Type B pancreatic cell (in vitro differentiated cells): ENCODE data around the gene RTP1. TPM values are rescaled to one million over a fixed set of nuclear protein-coding genes. Genes with fewer than 3 reads are reported as not detected.

ENCODE experiments used
- DNase-seq: peaks from one replicate; pipeline ENCODE4 v3.0.0; 2021; ENCODE audit warnings: mixed read lengths; ENCODE audit not compliant: unreplicated experiment; ENCODE audit errors: extremely low spot score
- H3K27ac Mint-ChIP-seq: 2 replicates; pipeline ENCODE4 v1.8.0; 2021; ENCODE audit warnings: mild to moderate bottlenecking, mixed read lengths
- H3K27me3 Mint-ChIP-seq: 2 replicates; pipeline ENCODE4 v1.8.0; 2021; ENCODE audit warnings: mixed read lengths
- H3K36me3 Mint-ChIP-seq: 2 replicates; pipeline ENCODE4 v1.8.0; 2021; ENCODE audit warnings: mixed read lengths
- H3K4me1 Mint-ChIP-seq: one replicate; pipeline ENCODE4 v1.8.0; 2021; ENCODE audit warnings: mixed read lengths; ENCODE audit not compliant: unreplicated experiment
- H3K4me3 Mint-ChIP-seq: 2 replicates; pipeline ENCODE4 v1.8.0; 2021; ENCODE audit warnings: mild to moderate bottlenecking, mixed read lengths
- H3K9me3 Mint-ChIP-seq: 2 replicates; pipeline ENCODE4 v1.8.0; 2021; ENCODE audit warnings: mixed read lengths
- total RNA-seq: library from RNA; stranded (reverse); gene quantifications from 2 replicates; pipeline ENCODE4 v1.2.1, GENCODE V29; 2021; ENCODE audit warnings: low replicate concordance
- TF ChIP-seq, protein P1 (sequence below): fragments of 200-600 bp; sonication (generic); conservative IDR thresholded peaks from 2 replicates; pipeline ENCODE4 v1.5.0; 2021; ENCODE audit warnings: antibody characterized with exemption, mild to moderate bottlenecking

The RTP1 gene
- total RNA-seq, 1 donor from 2014 or later: not detected

DNA sequence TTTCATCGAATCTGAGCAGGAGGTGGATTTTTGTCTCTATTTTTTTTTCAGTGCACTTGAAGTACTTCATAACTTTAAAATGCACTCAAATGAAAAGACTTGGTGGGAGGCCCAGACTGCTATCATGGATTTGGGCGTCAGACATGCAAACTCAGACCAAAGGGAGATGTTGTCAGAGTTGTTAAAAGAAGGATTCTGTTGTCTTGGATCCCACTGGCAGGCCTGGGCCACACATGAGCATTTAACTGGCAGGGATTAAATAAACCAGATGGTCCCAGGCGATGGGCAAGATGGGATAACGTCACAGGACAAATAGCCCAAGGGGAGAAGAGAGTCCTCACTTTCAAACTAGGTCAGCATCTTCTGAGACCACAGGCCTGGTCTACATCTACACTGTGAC lies 15.4 kb downstream of the RTP1 start:
- Mint-ChIP-seq H3K27me3 (peaks cover 14% of the 10 kb centered on the region), H3K4me3 (no peak overlapping the region), H3K9me3 (peaks cover 5% of the 10 kb centered on the region), H3K36me3 (no peaks in the 10 kb centered on the region), H3K4me1 (no peaks in the 10 kb centered on the region), H3K27ac (no peak overlapping the region)
- no peak for DNase-seq
- TF ChIP-seq, protein P1, sequence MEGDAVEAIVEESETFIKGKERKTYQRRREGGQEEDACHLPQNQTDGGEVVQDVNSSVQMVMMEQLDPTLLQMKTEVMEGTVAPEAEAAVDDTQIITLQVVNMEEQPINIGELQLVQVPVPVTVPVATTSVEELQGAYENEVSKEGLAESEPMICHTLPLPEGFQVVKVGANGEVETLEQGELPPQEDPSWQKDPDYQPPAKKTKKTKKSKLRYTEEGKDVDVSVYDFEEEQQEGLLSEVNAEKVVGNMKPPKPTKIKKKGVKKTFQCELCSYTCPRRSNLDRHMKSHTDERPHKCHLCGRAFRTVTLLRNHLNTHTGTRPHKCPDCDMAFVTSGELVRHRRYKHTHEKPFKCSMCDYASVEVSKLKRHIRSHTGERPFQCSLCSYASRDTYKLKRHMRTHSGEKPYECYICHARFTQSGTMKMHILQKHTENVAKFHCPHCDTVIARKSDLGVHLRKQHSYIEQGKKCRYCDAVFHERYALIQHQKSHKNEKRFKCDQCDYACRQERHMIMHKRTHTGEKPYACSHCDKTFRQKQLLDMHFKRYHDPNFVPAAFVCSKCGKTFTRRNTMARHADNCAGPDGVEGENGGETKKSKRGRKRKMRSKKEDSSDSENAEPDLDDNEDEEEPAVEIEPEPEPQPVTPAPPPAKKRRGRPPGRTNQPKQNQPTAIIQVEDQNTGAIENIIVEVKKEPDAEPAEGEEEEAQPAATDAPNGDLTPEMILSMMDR: no peak

DNA sequence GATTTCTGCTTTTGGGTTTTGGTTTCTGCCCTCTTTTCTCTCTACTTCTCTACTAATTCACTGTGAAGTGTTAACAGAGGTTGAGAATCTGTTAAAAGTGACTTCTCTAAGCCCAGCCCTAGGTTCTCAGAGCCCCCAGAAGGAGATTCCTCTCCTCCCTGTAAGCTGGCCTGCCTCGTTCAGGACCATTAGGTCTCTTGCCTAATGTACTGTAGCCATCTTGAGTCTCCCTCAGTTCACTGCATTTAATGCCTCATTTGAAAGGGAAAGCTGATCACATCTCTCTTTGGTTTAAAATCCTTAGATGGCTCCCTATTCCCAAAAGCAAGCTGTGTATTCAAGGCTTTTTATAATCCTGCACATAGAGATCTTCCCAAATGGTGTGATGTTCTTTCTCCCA lies 16.3 kb downstream of the RTP1 start:
- Mint-ChIP-seq H3K9me3 (no peaks in the 10 kb centered on the region), H3K4me1 (no peaks in the 10 kb centered on the region), H3K27ac (no peak overlapping the region), H3K36me3 (no peaks in the 10 kb centered on the region), H3K4me3 (no peak overlapping the region), H3K27me3 (peaks cover 17% of the 10 kb centered on the region)
- DNase-seq: no peak
- TF ChIP-seq, protein P1: no peak

GRCh38 chr3:187215460-187215859 lies 18.2 kb downstream of the RTP1 start:
- no peak for DNase-seq
- no peaks in the 10 kb centered on the region for H3K36me3 Mint-ChIP-seq
- H3K9me3 Mint-ChIP-seq: no peaks in the 10 kb centered on the region
- H3K27me3 Mint-ChIP-seq: peaks cover 17% of the 10 kb centered on the region
- no peaks in the 10 kb centered on the region for H3K4me1 Mint-ChIP-seq
- TF ChIP-seq, protein P1: no peak
- H3K27ac Mint-ChIP-seq: no peak overlapping the region
- H3K4me3 Mint-ChIP-seq: no peak overlapping the region

GRCh38 chr3:187222801-187223200 lies 25.5 kb downstream of the RTP1 start:
- DNase-seq: no peak
- Mint-ChIP-seq H3K9me3 (no peaks in the 10 kb centered on the region), H3K36me3 (no peaks in the 10 kb centered on the region), H3K27ac (no peak overlapping the region), H3K4me3 (no peak overlapping the region), H3K4me1 (no peaks in the 10 kb centered on the region), H3K27me3 (peaks cover 12% of the 10 kb centered on the region)
- TF ChIP-seq, protein P1: no peak

DNA sequence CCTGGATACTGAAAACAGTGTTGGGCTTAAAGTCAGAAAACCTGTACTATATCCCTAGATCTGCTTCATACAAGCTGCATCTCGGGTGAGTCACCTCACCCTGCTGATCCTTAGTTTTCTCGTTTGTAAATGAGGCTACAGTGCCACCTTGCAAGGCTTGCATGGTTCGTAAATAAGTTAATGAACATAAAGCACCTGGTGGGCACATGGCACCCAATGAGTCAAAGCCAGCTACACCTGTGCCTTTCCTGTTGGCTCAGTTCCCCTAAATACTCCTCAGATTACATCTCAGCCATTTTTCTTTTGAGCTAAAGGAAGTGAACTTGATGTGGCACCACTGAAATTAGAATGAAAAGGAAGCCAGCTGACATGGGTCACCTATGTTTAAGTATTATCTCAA lies 26.5 kb downstream of the RTP1 start:
- H3K27me3 Mint-ChIP-seq: peaks cover 17% of the 10 kb centered on the region
- H3K27ac Mint-ChIP-seq: no peak overlapping the region
- H3K4me3 Mint-ChIP-seq: no peak overlapping the region
- H3K4me1 Mint-ChIP-seq: no peaks in the 10 kb centered on the region
- H3K36me3 Mint-ChIP-seq: no peaks in the 10 kb centered on the region
- no peaks in the 10 kb centered on the region for H3K9me3 Mint-ChIP-seq
- DNase-seq: no peak
- TF ChIP-seq, protein P1: no peak

- DNase-seq: no peak
- peaks cover 24% of the 10 kb centered on the region for H3K27me3 Mint-ChIP-seq
- H3K36me3 Mint-ChIP-seq: no peaks in the 10 kb centered on the region
- H3K9me3 Mint-ChIP-seq: no peaks in the 10 kb centered on the region
- no peak overlapping the region for H3K27ac Mint-ChIP-seq
- no peak overlapping the region for H3K4me3 Mint-ChIP-seq
- no peaks in the 10 kb centered on the region for H3K4me1 Mint-ChIP-seq
- TF ChIP-seq, protein P1: no peak
Observed at GRCh38 chr3:187227658-187228258, 30.5 kb downstream of the RTP1 start.
